Tibial nerve (tissue), 3 donors: ENCODE data around the gene ANKRD11.

Source experiments
- CTCF ChIP-seq, 5 experiments: fragments of 200-600 bp in 3 of 5; fragments of 450-650 bp in 2 of 5; sonication (generic) in 3 of 5; IDR thresholded peaks; one replicate each; pipeline ENCODE4 v1.5.1; 2016 to 2019; ENCODE audit warnings: antibody characterized with exemption in 5 of 5, mild to moderate bottlenecking in 3 of 5, moderate library complexity in 2 of 5
- POLR2A ChIP-seq, 2 donors: fragments of 450-650 bp; IDR thresholded peaks; one replicate each; pipeline ENCODE4 v1.6.1; 2017; ENCODE audit warnings: antibody characterized with exemption in 2 of 2, mild to moderate bottlenecking in 2 of 2, moderate library complexity in 2 of 2

- TF ChIP-seq CTCF (IDR thresholded peaks at IDR 0.05): no peak
- TF ChIP-seq POLR2A (IDR thresholded peaks at IDR 0.05): no peak
Observed at GRCh38 chr16:89248196-89248982, 242.0 kb downstream of the ANKRD11 start.
